Parathyroid adenoma (tissue), 2 donors: ENCODE results near the gene KLK11.
"Not testable (repeated sequence)": the region's sequence is repeated elsewhere in the genome, so short reads cannot be mapped to it uniquely, and the experiment has no call there.

Experiments
- H2AFZ ChIP-seq: fragments of 300-600 bp; sonication (generic); one replicate; pipeline ENCODE4 v1.7.0; 2017; ENCODE audit warnings: antibody characterized with exemption, mild to moderate bottlenecking
- H3K27ac ChIP-seq: fragments of 300-600 bp; sonication (generic); one replicate; pipeline ENCODE4 v1.7.0; 2017
- H3K27me3 ChIP-seq: fragments of 300-600 bp; sonication (generic); one replicate; pipeline ENCODE4 v1.7.0; 2017; ENCODE audit warnings: low read length; ENCODE audit not compliant: control insufficient read depth, insufficient read depth
- H3K36me3 ChIP-seq: fragments of 300-600 bp; sonication (generic); one replicate; pipeline ENCODE4 v1.7.0; 2017; ENCODE audit warnings: low read length; ENCODE audit not compliant: control insufficient read depth, insufficient read depth
- H3K4me1 ChIP-seq: fragments of 300-600 bp; sonication (generic); one replicate; pipeline ENCODE4 v1.7.0; 2017; ENCODE audit warnings: control low read depth
- H3K4me2 ChIP-seq: fragments of 300-600 bp; sonication (generic); one replicate; pipeline ENCODE4 v1.7.0; 2017; ENCODE audit warnings: low read length
- H3K4me3 ChIP-seq: fragments of 300-600 bp; sonication (generic); one replicate; pipeline ENCODE4 v1.7.0; 2017; ENCODE audit warnings: low read depth, low read length
- H3K79me2 ChIP-seq: fragments of 300-600 bp; sonication (generic); one replicate; pipeline ENCODE4 v1.7.0; 2017; ENCODE audit warnings: control low read depth
- H3K9ac ChIP-seq: fragments of 300-600 bp; sonication (generic); one replicate; pipeline ENCODE4 v1.7.0; 2017; ENCODE audit warnings: mild to moderate bottlenecking
- H3K9me3 ChIP-seq: fragments of 300-600 bp; sonication (generic); one replicate; pipeline ENCODE4 v1.7.0; 2017; ENCODE audit warnings: low read length; ENCODE audit not compliant: control insufficient read depth
- TF ChIP-seq, protein P1 (sequence below): fragments of 300-600 bp; sonication (generic); IDR thresholded peaks from one replicate; pipeline ENCODE4 v1.7.0; 2017; ENCODE audit warnings: antibody characterized with exemption, mild to moderate bottlenecking
- donor health status: primary hyperparathyroidism.

KLK11 gene

DNA sequence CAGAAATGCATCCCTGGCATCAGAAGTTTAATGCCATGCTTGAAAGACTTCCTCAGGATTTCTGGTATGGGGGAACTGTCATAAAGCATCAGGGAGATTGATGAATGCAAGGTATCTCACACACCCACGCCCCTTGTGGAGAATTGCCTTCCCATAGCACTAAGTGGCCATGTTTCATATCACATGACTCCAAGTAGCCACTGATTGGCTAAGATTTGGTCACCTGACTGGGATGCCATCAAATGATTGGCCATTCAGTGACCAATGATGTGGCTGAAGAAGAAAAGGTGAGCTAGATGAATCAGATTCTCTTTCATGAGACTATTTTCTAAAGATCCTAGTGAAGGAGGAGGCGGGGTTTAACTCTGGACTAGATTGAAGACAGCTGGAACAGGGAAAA lies 32.3 kb downstream of the KLK11 start:
- H3K4me2 ChIP-seq = no peak overlapping the region
- TF ChIP-seq, protein P1, sequence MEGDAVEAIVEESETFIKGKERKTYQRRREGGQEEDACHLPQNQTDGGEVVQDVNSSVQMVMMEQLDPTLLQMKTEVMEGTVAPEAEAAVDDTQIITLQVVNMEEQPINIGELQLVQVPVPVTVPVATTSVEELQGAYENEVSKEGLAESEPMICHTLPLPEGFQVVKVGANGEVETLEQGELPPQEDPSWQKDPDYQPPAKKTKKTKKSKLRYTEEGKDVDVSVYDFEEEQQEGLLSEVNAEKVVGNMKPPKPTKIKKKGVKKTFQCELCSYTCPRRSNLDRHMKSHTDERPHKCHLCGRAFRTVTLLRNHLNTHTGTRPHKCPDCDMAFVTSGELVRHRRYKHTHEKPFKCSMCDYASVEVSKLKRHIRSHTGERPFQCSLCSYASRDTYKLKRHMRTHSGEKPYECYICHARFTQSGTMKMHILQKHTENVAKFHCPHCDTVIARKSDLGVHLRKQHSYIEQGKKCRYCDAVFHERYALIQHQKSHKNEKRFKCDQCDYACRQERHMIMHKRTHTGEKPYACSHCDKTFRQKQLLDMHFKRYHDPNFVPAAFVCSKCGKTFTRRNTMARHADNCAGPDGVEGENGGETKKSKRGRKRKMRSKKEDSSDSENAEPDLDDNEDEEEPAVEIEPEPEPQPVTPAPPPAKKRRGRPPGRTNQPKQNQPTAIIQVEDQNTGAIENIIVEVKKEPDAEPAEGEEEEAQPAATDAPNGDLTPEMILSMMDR = no peak
- no peaks in the 10 kb centered on the region for H3K79me2 ChIP-seq
- no peak overlapping the region for H3K4me3 ChIP-seq
- no peak overlapping the region for H3K27ac ChIP-seq
- no peaks in the 10 kb centered on the region for H3K36me3 ChIP-seq
- no peak overlapping the region for H2AFZ ChIP-seq
- no peaks in the 10 kb centered on the region for H3K4me1 ChIP-seq
- no peak overlapping the region for H3K9ac ChIP-seq
- H3K27me3 ChIP-seq = no peaks in the 10 kb centered on the region
- no peaks in the 10 kb centered on the region for H3K9me3 ChIP-seq

DNA sequence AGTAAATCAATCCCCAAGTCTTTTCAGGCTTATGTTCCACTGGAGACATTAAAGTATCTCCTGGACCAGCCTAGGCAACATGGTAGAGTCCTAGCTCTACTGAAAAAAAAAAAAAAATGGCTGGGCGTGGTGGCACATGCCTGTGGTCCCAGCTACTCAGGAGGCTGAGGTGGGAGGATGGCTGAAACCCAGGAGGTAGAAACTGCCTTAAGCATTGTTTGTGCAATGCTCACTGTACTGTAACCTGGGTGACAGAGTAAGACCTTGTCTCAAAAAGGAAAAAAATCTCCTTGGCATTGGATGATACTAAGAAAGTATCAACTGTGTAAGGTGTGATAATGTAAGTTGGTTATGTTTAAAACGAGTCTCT lies 33.8 kb downstream of the KLK11 start:
- Histone ChIP-seq H3K4me3 (no peak overlapping the region), H3K36me3 (no peaks in the 10 kb centered on the region), H3K4me1 (no peaks in the 10 kb centered on the region), H3K79me2 (no peaks in the 10 kb centered on the region), H3K9ac (no peak overlapping the region), H2AFZ (no peak overlapping the region), H3K4me2 (no peak overlapping the region), H3K27ac (no peak overlapping the region), H3K9me3 (no peaks in the 10 kb centered on the region), H3K27me3 (no peaks in the 10 kb centered on the region)
- TF ChIP-seq, protein P1 = no peak

DNA sequence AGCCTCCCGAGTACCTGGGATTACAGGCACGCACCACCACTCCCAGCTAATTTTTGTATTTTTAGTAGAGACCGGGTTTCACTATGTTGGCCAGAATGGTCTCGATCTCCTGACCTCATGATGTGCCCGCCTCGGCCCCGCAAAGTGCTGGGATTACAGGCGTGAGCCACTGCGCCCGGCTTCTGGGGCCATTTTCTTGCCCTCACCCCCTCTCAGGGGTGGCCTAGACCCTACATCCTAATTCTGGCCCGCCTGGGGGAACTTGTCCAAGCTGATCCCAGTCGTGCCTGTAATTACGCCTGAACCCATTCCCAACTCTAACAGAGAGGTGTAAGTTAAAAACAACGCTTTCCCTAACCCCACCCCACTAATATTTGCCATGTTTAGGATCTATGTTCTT lies 42.0 kb downstream of the KLK11 start:
- not testable (repeated sequence) for H3K4me3 ChIP-seq, H3K9me3 ChIP-seq, H3K4me1 ChIP-seq, H2AFZ ChIP-seq, H3K9ac ChIP-seq, H3K4me2 ChIP-seq, H3K36me3 ChIP-seq, H3K79me2 ChIP-seq, H3K27me3 ChIP-seq, H3K27ac ChIP-seq

DNA sequence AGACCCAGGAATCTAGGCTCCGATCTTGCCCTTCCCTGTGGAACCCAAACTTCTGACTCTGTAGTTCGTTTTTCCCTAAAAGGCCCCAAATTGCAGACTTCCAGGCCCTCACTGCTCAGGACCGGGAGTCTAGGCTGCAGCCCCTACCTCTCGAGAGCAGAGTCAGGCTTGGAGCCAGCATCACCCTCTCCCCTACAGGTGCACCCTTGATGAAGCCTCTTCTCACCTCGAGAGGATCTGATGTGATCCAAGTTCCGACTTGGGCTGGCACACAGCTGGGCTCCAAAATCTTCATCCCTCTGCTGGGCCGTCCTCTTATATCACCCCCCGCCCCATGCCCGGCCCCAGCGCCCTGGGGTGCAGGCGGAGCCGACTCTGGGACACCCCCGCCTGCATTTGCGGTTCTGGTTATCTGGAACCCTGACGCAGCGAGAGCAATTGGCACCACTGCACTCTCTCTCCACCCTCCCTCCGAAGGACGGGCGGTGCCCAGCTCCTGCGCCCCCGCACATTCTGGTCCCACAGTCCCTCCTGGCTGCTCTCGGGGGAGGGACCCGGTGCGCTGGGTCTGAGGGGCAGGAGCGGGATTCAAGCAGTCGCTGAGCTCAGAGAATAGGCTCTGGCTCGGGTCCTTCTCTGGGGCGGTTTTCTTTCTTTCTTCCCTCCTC lies 42.7 kb downstream of the KLK11 start, which contains the start of gene KLK7:
Gene KLK7 (minus strand): TSS at position 293 of the 668 bp plus-strand sequence. CDS start 1,518 bp downstream, outside the sequence.
- H3K9me3 ChIP-seq = no peaks in the 10 kb centered on the region
- H3K36me3 ChIP-seq = no peaks in the 10 kb centered on the region
- H3K4me3 ChIP-seq = no peak within 1 kb of the TSS
- TF ChIP-seq, protein P1 = no peak
- H3K27ac ChIP-seq = no peak within 1 kb of the TSS
- H3K9ac ChIP-seq = no peak within 1 kb of the TSS
- no peak within 1 kb of the TSS for H2AFZ ChIP-seq
- no peaks in the 10 kb centered on the region for H3K27me3 ChIP-seq
- no peaks in the 10 kb centered on the region for H3K4me1 ChIP-seq
- H3K4me2 ChIP-seq = no peak within 1 kb of the TSS
- no peaks in the 10 kb centered on the region for H3K79me2 ChIP-seq

DNA sequence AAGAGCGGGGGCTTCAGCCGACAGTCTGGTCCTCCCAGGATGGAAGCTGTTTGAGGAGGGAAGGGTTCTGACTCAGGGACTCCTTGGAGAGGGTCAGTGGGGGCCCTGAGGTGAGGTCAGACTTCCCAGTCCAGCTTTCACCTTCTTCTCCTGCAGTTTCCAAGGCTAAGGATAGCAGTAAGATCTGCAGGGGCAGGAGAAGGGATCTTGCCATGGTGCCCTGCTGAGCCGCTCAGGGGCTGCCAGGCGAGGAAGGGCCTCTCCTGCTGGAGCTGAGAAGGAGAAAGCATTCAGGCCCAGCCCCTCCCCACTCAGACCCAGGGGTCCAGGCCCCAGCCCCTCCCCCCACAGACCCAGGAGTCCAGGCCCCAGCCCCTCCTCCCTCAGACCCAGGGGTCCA lies 44.2 kb downstream of the KLK11 start:
- Histone ChIP-seq H3K27ac (no peak overlapping the region), H3K4me2 (no peak overlapping the region), H3K36me3 (no peaks in the 10 kb centered on the region), H3K4me3 (no peak overlapping the region), H3K79me2 (no peaks in the 10 kb centered on the region), H3K9me3 (no peaks in the 10 kb centered on the region), H2AFZ (no peak overlapping the region), H3K4me1 (no peaks in the 10 kb centered on the region), H3K27me3 (no peaks in the 10 kb centered on the region), H3K9ac (no peak overlapping the region)
- TF ChIP-seq, protein P1 = no peak
